CD4-positive, alpha-beta T cell treated with Interferon alpha-2 for 1 hour (primary cell): ENCODE data around the gene ERBB3.
"Not testable (repeated sequence)": the region's sequence is repeated elsewhere in the genome, so short reads cannot be mapped to it uniquely, and the experiment has no call there.

Experiments used
- DNase-seq, 2 donors: peaks; one replicate each; pipeline ENCODE4 v3.0.0-alpha.2; 2020 to 2022

The ERBB3 gene

DNA sequence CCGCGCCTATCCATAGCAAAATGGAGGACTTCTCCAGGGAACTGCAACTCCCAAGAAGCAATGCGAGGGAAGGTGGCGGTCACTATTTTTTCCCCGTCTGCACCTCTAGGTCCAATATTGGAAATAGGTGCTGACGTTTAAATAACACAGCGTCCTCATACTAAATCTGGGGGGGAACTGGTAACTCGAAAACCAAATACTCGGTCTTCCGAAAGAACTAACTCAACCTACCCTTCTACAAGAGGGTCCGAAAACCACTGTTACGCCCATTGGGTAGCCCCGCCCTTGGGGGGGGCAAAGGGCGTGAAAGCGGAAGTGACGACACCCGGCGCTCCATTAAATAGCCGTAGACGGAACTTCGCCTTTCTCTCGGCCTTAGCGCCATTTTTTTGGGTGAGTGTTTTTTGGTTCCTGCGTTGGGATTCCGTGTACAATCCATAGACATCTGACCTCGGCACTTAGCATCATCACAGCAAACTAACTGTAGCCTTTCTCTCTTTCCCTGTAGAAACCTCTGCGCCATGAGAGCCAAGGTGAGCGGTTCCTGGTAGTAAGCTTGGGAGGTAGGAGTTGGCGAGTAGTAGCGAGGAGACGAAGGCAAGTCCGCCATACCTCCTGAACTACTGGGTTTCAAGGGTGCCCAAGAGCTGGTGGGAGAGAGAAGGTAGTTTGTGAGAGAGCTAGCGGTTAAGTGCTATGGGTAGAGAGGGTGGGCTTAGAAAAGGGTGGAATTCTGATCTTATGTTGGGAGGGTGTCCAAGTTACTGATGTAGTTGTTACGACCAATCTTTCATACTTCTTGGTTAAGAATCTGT is 36.5 kb downstream of the ERBB3 start, which contains the start of gene RPL41:
RPL41 (plus strand) TSS at position 367 of the 815 bp plus-strand sequence.
- peak; percentile 92 to 96 for DNase-seq

DNA sequence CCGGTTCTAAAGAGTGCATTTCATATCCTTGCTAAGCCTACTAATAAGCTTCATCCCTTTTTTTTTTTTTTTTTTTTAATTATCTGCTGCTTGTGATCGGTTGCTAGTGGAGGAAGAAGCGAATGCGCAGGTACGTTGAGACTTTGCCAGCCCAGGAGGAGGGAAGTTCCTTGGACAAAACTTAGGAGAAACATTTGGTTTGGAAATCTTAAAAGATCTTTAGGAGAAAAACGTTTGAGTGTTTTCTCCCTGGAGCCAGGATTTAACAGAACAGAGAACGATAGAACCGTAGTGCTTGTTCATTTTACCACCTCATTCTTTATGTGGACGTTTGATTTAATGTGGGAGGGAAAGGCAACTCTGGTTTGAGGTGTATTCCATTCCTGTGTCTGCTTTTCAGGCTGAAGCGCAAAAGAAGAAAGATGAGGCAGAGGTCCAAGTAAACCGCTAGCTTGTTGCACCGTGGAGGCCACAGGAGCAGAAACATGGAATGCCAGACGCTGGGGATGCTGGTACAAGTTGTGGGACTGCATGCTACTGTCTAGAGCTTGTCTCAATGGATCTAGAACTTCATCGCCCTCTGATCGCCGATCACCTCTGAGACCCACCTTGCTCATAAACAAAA is 37.2 kb downstream of the ERBB3 start:
- not testable (repeated sequence) for DNase-seq

DNA sequence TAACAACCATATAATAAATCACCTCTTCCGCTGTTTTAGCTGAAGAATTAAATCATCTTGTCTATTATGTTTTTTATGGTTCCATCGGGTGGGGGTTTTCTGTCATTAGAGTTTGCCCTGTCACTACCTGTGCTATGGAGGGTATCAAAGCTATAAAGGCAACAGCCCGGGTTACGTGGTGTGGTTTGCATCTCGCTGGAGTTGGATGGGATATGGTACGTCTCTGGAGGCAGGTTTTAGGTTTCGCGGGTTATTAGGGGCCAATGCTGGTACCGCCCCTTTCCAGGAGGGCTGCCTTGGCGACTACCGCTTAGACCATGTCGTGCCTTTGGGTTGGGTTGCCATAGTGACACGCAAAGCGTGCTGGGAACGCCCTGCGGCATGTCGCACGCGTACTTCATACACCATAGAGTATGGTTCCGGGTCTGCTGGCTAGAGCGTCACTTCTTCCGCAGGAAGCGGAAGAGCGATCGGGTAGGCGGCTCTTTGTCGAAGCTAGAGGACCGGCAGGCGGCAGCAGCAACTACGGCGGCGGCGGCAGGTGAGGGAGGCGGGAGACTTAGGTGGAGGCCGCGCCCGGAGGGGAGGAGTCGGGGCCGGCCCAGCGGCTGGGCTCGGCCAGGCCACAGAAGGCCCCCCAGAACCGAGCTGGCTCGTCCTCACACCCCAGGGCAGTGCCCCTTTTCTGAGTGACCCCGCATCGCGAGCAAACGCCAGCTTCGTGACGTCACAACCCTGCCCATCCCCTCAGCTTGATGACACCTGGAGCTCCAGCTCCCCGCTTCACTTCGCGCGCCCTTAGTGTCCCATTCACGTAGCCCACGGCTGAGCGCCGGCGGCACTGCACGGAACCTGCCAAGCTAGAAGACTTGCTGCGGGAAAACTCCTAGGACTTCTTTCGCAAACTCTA is 38.1 kb downstream of the ERBB3 start, which contains the start of gene ZC3H10:
ZC3H10 (plus strand) TSS at position 489 of the 910 bp plus-strand sequence. CDS start 2,297 bp downstream, outside the sequence.
- peak; percentile 99 for DNase-seq

DNA sequence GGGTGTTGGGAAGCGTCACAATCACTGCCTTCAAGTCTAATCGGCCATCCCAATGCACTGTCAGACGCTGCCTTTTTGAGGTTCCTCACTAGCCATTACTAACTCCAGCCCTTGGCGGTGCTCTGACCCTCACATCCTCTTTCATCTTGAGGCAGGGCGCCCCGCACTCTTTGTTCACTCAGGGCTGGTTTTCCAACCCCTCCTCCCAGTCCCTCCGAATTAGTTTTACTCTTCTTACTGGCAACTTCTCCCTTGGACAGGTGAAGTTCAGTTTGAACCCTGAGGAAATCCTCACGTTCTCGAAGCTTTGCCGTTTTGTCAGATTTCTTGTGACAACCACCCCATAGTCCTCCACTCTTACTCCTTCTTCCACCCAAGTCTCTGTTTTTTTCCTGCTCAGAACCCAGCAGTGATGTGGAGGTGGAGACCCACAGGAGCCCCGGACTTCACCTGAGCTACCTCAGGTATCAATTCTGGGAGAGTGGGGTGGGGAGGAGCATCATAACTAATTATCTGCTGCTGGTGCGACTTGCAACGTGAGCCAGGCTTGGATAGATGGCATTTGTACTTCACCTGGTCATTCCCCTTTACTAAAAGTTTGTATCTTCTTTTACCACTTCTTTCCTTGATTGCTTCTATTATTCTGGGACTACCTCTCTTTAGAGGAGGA is 38.9 kb downstream of the ERBB3 start:
- DNase-seq = no peak

DNA sequence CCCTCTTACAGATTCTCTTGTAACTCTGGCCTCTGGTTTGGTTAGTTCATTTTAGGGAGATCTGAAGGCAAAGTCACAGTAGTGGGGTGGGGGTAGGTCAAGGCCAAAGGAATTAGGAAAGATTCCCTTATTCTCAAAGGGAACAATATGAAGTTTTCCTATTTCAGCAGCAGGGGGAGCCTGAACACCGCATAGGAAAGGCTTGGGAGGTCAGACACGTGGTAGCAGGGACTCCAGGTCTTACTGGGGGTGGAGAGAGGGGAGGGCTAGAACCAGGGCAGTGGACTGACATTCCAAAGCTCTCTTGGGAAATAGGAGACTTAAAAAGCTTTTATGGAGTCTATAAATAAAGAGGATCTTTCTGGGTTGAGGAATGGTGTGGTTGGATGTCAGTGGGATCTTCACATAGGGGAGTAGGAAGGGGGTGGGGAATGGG is 39.4 kb downstream of the ERBB3 start:
- peak; percentile 74 to 81 for DNase-seq

DNA sequence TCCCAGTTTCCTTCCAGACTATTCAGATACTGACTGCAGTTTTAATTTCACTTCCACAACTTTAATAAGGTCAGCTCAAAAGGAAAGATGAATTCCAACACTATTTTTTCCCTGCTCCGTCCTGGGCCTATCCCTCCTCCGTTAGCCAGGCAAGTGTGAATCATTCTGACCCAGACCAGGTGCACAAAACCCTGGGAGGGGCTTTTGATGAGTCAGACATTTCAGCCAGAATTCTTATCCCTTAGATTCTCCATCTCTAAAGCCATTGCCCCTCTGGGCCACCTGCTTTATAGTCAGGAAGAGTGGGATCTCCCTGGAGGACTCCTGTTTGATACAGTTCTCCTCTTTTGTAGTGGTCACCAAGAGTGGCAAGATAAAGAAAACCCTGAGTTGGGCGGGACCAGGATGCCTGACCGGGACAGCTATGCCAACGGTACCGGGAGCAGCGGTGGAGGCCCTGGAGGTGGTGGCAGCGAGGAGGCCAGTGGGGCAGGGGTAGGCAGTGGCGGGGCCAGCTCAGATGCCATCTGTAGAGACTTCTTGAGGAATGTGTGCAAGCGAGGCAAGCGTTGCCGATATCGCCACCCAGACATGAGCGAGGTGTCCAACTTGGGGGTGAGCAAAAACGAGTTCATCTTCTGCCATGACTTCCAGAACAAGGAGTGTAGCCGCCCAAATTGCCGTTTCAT is 40.3 kb downstream of the ERBB3 start:
- no peak for DNase-seq

DNA sequence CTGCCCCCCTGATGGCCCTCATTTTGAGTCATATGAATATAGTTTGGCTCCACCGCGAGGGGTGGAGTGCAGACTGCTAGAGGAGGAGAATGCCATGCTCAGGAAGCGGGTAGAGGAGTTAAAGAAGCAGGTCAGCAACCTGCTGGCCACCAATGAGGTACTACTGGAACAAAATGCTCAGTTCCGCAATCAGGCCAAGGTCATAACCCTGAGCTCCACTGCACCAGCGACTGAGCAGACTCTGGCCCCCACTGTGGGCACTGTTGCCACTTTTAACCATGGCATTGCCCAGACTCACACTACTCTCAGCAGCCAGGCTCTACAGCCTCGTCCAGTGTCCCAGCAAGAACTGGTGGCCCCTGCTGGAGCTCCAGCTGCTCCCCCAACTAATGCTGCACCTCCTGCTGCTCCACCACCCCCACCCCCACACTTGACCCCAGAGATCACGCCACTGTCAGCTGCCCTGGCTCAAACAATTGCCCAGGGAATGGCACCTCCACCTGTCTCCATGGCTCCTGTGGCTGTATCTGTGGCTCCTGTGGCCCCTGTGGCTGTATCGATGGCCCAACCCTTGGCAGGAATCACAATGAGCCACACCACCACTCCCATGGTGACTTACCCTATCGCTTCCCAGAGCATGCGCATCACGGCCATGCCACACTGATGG is 41.4 kb downstream of the ERBB3 start:
- DNase-seq = no peak

DNA sequence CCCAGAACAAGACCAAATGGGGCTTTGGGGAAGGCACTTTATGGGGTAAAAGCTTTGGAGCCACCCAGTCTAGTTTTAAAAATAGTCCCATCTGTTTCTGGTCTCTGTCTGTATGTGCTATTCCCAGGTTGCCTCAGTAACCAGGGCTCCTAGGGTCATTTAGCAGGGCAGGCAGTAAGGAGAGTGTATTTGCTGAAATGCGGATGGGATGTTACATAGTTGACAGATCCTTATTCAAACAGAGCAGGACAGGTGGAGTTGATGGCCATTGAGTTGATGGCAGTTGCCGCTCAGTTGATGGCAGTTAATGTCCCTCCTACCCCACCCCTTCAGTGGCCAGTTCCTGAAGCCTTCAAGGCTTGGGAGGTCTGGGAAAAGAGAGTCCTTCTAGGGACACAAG is 42.7 kb downstream of the ERBB3 start:
- no peak for DNase-seq

DNA sequence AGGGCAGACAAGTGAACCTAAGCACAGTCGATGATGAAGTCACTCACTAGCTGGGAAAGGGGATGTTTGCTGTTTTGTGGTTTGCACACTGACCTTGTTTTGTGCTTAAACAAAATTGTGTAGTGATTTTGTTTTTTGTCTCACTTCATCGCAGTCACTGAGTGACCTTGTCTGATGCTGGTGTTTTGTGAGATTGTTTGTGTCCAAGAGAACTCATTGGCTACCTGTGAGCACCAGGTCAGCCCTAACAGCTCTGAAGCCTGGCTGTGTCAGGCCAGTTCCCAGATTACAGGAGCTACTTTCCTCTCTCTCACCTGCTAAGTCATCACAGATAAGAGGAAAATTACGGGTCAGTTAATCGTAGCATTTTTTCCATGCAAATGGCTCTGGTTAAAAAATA is 44.2 kb downstream of the ERBB3 start:
- DNase-seq = no peak

DNA sequence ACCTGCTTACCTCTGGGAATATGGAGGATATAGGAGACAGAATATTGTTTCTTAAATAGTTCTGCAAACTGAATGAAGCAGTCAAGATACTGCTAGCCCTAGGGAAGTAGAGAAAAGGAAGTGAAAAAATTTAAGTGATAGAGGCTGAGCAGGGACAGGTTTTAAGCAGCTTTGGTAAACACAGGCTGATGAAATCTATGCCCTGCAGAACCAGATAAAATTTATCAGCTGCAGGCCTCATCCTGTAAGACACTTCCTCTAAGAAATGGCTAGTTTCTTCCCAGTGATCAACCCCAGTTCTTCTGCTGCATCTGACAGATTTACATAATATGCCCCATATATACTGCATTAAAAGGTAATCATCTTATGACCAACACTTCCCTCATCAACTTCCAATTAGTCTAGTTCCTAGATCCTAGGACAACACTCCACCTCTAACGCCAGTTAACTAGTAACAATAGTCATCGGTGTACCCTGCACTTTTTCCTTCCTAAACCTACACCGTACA is 46.8 kb downstream of the ERBB3 start:
- no peak for DNase-seq

DNA sequence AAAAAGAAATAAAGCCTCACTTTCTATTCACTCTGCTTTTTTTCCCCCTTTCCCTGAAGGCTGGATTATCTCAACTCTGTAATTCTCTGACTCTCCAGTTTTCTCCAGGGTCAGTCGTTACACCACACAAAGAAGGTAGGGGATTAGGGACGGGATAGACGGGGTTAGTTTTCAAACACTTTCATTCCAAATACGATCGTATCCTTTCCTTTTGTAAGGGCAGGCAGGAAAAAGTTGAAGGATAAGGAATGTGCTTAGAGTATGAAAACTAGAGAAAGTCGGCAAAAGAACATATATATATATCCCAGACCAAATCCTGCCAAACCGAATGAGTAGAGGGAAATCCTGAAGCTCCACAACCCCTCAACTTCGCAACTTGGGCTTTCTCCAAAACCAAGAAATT is 47.5 kb downstream of the ERBB3 start:
- no peak for DNase-seq

DNA sequence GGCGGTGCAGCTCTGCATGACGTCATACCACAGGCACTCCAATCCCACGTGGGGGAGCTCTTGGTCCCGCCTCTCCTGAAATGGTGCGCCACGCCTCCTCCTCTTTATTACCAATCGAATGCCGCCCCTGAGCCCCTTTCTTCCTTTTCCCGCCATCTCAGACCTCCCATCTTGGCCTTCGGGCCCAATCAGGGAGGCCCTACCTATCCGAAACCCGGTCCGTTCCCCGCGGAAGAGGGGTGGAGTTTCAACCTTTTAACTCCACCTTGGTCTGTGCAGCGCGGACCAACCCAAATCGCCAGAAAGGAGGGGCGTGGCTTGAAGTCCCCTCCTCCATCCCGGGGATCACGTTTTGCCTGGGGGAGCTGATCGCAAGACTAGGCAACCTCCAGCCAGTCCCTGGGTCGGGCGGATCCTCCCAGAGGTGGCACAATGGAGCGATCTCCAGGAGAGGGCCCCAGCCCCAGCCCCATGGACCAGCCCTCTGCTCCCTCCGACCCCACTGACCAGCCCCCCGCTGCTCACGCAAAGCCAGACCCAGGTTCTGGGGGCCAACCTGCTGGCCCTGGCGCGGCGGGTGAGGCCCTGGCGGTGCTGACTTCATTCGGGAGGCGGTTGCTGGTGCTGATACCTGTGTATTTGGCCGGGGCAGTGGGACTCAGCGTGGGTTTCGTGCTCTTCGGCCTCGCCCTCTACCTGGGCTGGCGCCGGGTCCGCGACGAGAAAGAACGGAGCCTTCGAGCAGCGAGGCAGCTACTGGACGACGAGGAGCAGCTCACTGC is 48.1 kb downstream of the ERBB3 start, which contains the start of gene ESYT1:
ESYT1 (plus strand) TSS at position 380 of the 782 bp plus-strand sequence; CDS start at position 433, 53 bp downstream.
- DNase-seq = peak; percentile 100

DNA sequence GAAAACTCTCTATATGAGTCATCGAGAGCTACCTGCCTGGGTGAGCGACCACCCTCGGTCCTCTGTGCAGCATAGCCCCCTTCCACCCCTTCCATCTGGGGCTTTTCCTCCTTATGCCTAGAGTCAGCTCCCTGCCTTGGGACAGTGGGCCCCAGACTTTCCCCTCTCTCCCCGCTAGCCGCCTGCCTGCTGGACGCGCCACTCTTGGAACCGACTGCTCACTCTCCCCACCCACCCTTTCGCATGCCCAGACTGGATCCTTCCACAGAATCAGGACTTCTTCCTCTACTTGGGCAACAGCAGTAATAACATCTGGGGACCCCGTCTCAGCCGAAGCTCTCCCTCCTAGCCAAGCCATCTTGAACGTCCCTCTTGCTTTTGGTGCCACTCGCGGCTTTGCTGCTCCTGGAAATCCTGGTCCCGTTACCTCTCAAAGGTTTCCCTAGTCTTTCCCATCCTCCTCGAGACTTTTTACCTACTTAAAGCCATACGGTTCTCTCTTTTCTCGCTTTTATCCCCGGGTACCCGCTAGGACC is 48.8 kb downstream of the ERBB3 start:
- peak in 1 of 2 donors; percentile 26 for DNase-seq

DNA sequence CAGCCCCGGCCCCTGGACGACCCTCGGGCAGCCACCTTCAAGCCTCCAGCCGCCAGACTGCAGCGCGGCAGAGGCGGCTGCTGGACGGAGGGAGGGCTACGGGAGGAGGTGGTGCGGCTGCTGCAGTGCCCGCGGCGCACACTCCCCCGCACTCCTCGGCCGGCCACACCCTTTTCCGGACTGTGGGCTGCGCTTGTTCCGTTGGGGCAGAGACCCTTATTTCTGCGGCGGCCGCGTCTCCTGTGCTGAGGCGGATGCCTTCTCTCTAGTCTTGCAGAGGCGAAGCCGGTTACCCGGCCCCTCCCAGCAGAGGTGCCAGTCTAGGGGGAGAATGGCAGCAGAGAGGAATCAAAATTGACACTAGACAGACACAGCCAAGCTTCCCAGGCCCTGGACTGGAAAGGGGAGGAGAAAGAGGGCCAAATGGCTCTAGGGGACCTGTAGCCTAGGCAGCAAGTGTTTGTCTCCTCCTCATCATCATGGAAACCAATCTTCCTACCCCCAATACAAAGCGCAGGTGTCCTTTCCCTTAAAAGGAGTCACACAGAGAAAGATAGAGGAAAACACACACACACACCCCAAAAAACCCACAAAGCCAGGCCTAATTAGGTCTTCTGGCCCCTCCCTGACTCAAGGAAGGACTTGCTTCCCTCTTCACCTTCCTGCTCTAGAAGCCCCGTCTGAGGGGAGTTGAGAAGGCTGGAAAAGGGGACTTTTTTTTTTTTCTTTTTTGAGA is 49.4 kb downstream of the ERBB3 start:
- peak; percentile 72 to 84 for DNase-seq

DNA sequence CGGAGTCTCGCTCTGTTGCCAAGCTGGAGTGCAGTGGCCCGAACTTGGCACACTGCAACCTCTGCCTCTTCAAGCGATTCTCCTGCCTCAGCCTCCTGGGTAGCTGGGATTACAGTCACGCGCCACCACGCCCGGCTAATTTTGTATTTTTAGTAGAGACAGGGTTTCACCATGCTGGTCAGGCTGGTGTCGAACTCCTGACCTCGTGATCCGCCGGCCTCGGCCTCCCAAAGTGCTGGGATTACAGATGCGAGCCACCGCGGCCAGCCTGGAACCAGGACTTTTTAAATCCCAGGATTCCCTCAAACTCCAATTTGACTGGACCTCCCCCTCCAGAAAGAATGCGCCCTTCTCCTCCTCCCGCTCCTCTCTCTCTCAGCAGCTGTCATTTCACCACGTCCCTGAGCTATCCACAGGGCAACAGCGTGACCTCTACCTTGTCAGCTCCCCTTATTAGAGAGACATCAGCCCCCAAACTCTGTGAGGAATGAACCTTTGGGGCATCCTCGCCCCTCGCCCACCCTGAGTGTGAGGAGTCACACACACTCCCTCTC is 50.1 kb downstream of the ERBB3 start:
- DNase-seq = no peak

DNA sequence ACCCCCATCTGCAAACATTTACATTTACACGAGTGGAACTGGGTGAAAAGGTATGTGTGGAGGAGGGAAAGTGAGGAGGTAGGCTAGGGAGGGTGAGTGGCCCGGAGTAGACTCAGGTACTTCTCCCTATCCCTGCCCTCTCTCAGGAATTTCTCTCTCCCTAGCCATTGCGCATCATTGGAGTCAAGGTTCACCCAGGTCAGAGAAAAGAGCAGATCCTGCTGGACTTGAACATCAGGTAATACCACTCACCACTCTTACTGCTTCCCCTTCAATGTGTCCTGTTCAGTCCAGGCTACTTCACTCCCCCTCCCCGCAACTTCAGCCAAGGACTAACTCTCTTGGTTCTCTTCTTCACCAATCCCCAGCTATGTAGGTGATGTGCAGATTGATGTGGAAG is 50.9 kb downstream of the ERBB3 start:
- no peak for DNase-seq

DNA sequence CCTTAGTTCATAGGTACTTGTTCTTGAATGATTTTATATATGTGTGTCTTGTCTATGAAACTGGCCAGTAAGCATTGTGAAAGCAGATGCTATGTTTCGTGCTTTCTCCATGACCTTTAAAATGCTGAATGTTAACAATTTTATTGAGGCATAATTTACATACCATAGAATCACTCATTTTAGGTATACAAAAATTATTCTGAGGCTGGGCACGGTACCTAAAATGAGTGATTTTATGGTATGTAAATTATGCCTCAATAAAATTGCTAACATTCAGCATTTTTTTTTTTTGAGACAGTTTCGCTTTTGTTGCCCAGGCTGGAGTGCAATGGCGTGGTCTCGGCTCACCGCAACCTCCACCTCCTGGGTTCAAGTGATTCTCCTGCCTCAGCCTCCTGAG is 54.9 kb downstream of the ERBB3 start:
- no peak for DNase-seq

DNA sequence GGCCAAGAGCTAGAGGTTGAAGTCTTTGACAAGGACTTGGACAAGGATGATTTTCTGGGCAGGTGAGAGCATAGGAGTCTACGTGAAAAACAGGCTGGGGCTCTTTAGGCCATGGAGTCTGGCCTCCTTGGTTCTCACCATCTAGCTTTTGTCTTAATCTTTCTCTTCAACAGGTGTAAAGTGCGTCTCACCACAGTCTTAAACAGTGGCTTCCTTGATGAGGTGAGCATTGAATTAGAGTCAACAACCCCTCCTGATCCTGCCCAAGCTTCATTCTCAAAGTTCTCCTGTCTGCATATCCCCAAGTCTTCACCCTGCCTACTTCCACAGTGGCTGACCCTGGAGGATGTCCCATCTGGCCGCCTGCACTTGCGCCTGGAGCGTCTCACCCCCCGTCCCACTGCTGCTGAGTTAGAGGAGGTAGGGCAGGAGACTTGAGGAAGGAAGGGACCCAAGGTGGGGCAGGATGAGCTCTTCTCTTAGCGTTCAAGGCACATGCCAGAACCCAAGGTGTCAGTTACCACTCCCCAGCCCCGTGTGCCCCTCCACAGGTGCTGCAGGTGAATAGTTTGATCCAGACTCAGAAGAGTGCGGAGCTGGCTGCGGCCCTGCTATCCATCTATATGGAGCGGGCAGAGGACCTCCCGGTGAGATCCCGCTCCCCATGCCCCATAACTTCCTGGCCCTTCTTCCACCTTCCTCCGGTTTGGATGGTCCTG is 58.0 kb downstream of the ERBB3 start:
- no peak for DNase-seq
